H1 (cell line): ENCODE results near the gene RIN3. TPM values are rescaled to one million over a fixed set of nuclear protein-coding genes. Genes with fewer than 3 reads are reported as not detected.

Experiments used
- CTCF ChIA-PET: fragments of 300-600 bp; sonication (Branson Sonifier 250); formaldehyde crosslinking; loops from one replicate; lab custom pipeline; 2021; ENCODE audit not compliant: partially characterized antibody; lab: Charles Lee
- POLR2A ChIA-PET: fragments of 300-600 bp; sonication (Branson Sonifier 250); formaldehyde crosslinking; loops from one replicate; lab custom pipeline; 2021; ENCODE audit warnings: inconsistent platforms; ENCODE audit not compliant: partially characterized antibody; lab: Charles Lee
- DNase-seq, 2 experiments: peaks; one replicate each; pipeline versions ENCODE4 v3.0.0 to v3.0.0-alpha.2; 2010 to 2022; ENCODE audit warnings: low spot score in 2 of 2, low read depth in 1 of 2, mixed read lengths in 1 of 2
- FAIRE-seq: peaks from 2 replicates; lab custom pipeline; 2011; peaks lifted over from hg19 to GRCh38; lab: Jason Lieb, UNC
- H2AFZ ChIP-seq: 2 replicates; pipeline ENCODE4 v1.8.1; 2012; ENCODE audit warnings: low read length, inconsistent platforms
- H2AK5ac ChIP-seq: 2 replicates; pipeline ENCODE4 v1.6.1; 2013; ENCODE audit warnings: low read depth, low read length
- H2BK120ac ChIP-seq: replicated peaks from 2 replicates; pipeline ENCODE3; 2013; ENCODE audit warnings: low read depth, low read length, inconsistent platforms
- H2BK12ac ChIP-seq: 2 replicates; pipeline ENCODE4 v1.6.1; 2013; ENCODE audit warnings: low read depth, low read length
- H2BK15ac ChIP-seq: 2 replicates; pipeline ENCODE4 v1.6.1; 2013; ENCODE audit warnings: low read length
- H2BK20ac ChIP-seq: 2 replicates; pipeline ENCODE4 v1.6.1; 2013; ENCODE audit warnings: low read length
- H2BK5ac ChIP-seq: 2 replicates; pipeline ENCODE4 v1.6.1; 2013; ENCODE audit warnings: low read depth, low read length
- H3K14ac ChIP-seq: 2 replicates; pipeline ENCODE4 v1.6.1; 2013; ENCODE audit warnings: inconsistent platforms; ENCODE audit not compliant: insufficient read length
- H3K18ac ChIP-seq: 2 replicates; pipeline ENCODE4 v1.6.1; 2013; ENCODE audit warnings: low read length; ENCODE audit errors: extremely low read depth
- H3K23ac ChIP-seq: 2 replicates; pipeline ENCODE4 v1.6.1; 2013; ENCODE audit warnings: inconsistent platforms; ENCODE audit not compliant: insufficient read length
- H3K23me2 ChIP-seq: 2 replicates; pipeline ENCODE4 v1.6.1; 2013; ENCODE audit warnings: low read depth, low read length
- H3K27ac ChIP-seq: 2 replicates; pipeline ENCODE4 v1.6.1; 2011; ENCODE audit warnings: low read depth, low read length, inconsistent platforms
- H3K27me3 ChIP-seq, 4 experiments: replicated peaks in 1 of 4; 1 replicate in 1 of 4; 2 replicates in 3 of 4; pipeline versions ENCODE4 v1.6.1 to v1.8.1; 2011 to 2013; ENCODE audit warnings: low read length in 3 of 4, mild to moderate bottlenecking in 3 of 4, inconsistent platforms in 2 of 4, mixed read lengths in 2 of 4, moderate library complexity in 1 of 4; ENCODE audit not compliant: control insufficient read depth in 3 of 4, insufficient read depth in 3 of 4; ENCODE audit errors: extremely low read depth in 1 of 4
- H3K36me3 ChIP-seq, 4 experiments: 2 replicates each; pipeline versions ENCODE4 v1.6.1 to v1.8.1; 2011 to 2013; ENCODE audit warnings: mild to moderate bottlenecking in 4 of 4, low read length in 3 of 4, moderate library complexity in 2 of 4, control low read depth in 1 of 4, inconsistent platforms in 1 of 4; ENCODE audit not compliant: insufficient read depth in 4 of 4, control insufficient read depth in 2 of 4
- H3K4ac ChIP-seq: replicated peaks from 2 replicates; pipeline ENCODE3; 2013; ENCODE audit warnings: low read length, low read depth, mixed read lengths, inconsistent platforms; ENCODE audit not compliant: insufficient read length
- H3K4me1 ChIP-seq, 4 experiments: replicated peaks in 1 of 4; 1 replicate in 1 of 4; 2 replicates in 3 of 4; pipeline versions ENCODE4 v1.6.1 to v1.8.1; 2011 to 2013; ENCODE audit warnings: low read length in 3 of 4, inconsistent platforms in 2 of 4, mixed read lengths in 1 of 4; ENCODE audit not compliant: insufficient read depth in 4 of 4, control insufficient read depth in 3 of 4
- H3K4me2 ChIP-seq, 2 experiments: 2 replicates each; pipeline versions ENCODE4 v1.6.1 to v1.8.1; 2011 to 2013; ENCODE audit warnings: low read depth in 2 of 2, low read length in 2 of 2, control low read depth in 1 of 2, inconsistent platforms in 1 of 2, mild to moderate bottlenecking in 1 of 2; ENCODE audit not compliant: insufficient read depth in 1 of 2
- H3K4me3 ChIP-seq, 4 experiments: fragments of 200-600, 300-600 bp in 1 of 4; sonication (generic), shearing (Covaris generic), sonication (Bioruptor Twin) in 1 of 4; 2 replicates each; pipeline versions ENCODE4 v1.5.1 to v1.8.1; 2011 to 2016; ENCODE audit warnings: low read length in 4 of 4, low read depth in 3 of 4, control low read depth in 2 of 4, inconsistent platforms in 2 of 4, mild to moderate bottlenecking in 2 of 4, mixed read lengths in 1 of 4, moderate library complexity in 1 of 4; ENCODE audit not compliant: insufficient read depth in 2 of 4; ENCODE audit errors: extremely low read depth in 1 of 4
- H3K56ac ChIP-seq: replicated peaks from 2 replicates; pipeline ENCODE3; 2013; ENCODE audit warnings: low read depth, mild to moderate bottlenecking, mixed read lengths, low read length, inconsistent platforms; ENCODE audit not compliant: insufficient read length
- H3K79me1 ChIP-seq: 2 replicates; pipeline ENCODE4 v1.6.1; 2013; ENCODE audit warnings: low read depth, low read length, control low read depth
- H3K79me2 ChIP-seq, 2 experiments: 2 replicates each; pipeline versions ENCODE4 v1.6.1 to v1.8.1; 2012 to 2013; ENCODE audit warnings: low read length in 2 of 2, mild to moderate bottlenecking in 2 of 2, inconsistent platforms in 1 of 2; ENCODE audit not compliant: insufficient read depth in 2 of 2, control insufficient read depth in 1 of 2
- H3K9ac ChIP-seq, 4 experiments: replicated peaks in 1 of 4; 1 replicate in 1 of 4; 2 replicates in 3 of 4; pipeline versions ENCODE4 v1.6.1 to v1.8.1; 2011 to 2013; ENCODE audit warnings: low read depth in 3 of 4, low read length in 3 of 4, control low read depth in 2 of 4, mild to moderate bottlenecking in 2 of 4, moderate library complexity in 2 of 4, inconsistent platforms in 1 of 4; ENCODE audit errors: extremely low read depth in 1 of 4
- H3K9me3 ChIP-seq, 2 experiments: 2 replicates each; pipeline versions ENCODE4 v1.6.1 to v1.8.1; 2012 to 2013; ENCODE audit warnings: mild to moderate bottlenecking in 2 of 2, moderate library complexity in 2 of 2, control low read depth in 1 of 2, inconsistent platforms in 1 of 2, low read depth in 1 of 2, low read length in 1 of 2, mixed read lengths in 1 of 2; ENCODE audit not compliant: insufficient read depth in 2 of 2
- H4K20me1 ChIP-seq, 2 experiments: replicated peaks in 1 of 2; 2 replicates each; pipeline versions ENCODE3 to v1.8.1; 2011 to 2013; ENCODE audit warnings: inconsistent platforms in 2 of 2, low read length in 2 of 2, mild to moderate bottlenecking in 1 of 2; ENCODE audit not compliant: insufficient read depth in 2 of 2, control insufficient read depth in 1 of 2
- H4K5ac ChIP-seq: 2 replicates; pipeline ENCODE4 v1.6.1; 2013; ENCODE audit warnings: low read length, low read depth, mixed read lengths, inconsistent platforms; ENCODE audit not compliant: insufficient read length
- H4K8ac ChIP-seq: 2 replicates; pipeline ENCODE4 v1.8.0; 2013; ENCODE audit warnings: mild to moderate bottlenecking, moderate library complexity, low read length, inconsistent platforms; ENCODE audit not compliant: insufficient read depth; ENCODE audit errors: extremely low read depth
- H4K91ac ChIP-seq: replicated peaks from 2 replicates; pipeline ENCODE3; 2013; ENCODE audit warnings: low read length, mixed read lengths, inconsistent platforms; ENCODE audit not compliant: insufficient read length
- ATF2 ChIP-seq: IDR thresholded peaks from 2 replicates; pipeline ENCODE4 v1.6.1; 2012; ENCODE audit warnings: low read length, inconsistent platforms
- CBX8 ChIP-seq: fragments of 300-800, 300-1000 bp; sonication (generic); IDR thresholded peaks from 2 replicates; pipeline ENCODE4 v1.7.1; 2016; ENCODE audit warnings: low read depth, low read length, borderline replicate concordance
- CEBPB ChIP-seq: IDR thresholded peaks from 2 replicates; pipeline ENCODE4 v1.6.1; 2012; ENCODE audit warnings: low read depth, low read length
- GABPA ChIP-seq: IDR thresholded peaks from 2 replicates; pipeline ENCODE4 v1.6.1; 2011; ENCODE audit warnings: mild to moderate bottlenecking, low read length, moderate library complexity, borderline replicate concordance; ENCODE audit not compliant: insufficient read depth
- KDM5A ChIP-seq: fragments of 200-600 bp; IDR thresholded peaks from 2 replicates; pipeline ENCODE4 v1.7.1; 2012; ENCODE audit warnings: mild to moderate bottlenecking, low read length, inconsistent platforms, mixed read lengths
- MAX ChIP-seq: IDR thresholded peaks from 2 replicates; pipeline ENCODE4 v1.6.1; 2012; ENCODE audit warnings: inconsistent platforms
- SIN3A ChIP-seq, 2 experiments: IDR thresholded peaks in 1 of 2; conservative IDR thresholded peaks in 1 of 2; 2 replicates each; pipeline ENCODE4 v1.6.1; 2011 to 2012; ENCODE audit warnings: low read length in 2 of 2, improper control_type of control experiment in 1 of 2, low read depth in 1 of 2, mild to moderate bottlenecking in 1 of 2
- WGBS, 2 experiments: shearing (Covaris generic) in 1 of 2; methylation state at CpG; one replicate each; pipeline versions ENCODE4 v1.1.6 to v1.1.7; 2013 to 2015; ENCODE audit warnings: low lambda C conversion rate in 2 of 2, mixed read lengths in 2 of 2, inconsistent platforms in 1 of 2, low coverage in 1 of 2, missing lambda C conversion rate in 1 of 2; ENCODE audit not compliant: insufficient replicate concordance in 2 of 2, insufficient coverage in 1 of 2, insufficient read length in 1 of 2; ENCODE audit errors: extremely low coverage in 1 of 2, missing lambda C conversion rate in 1 of 2; 5-methylcytosine and 5-hydroxymethylcytosine counted together
- polyA plus RNA-seq, 7 experiments: library from polyadenylated mRNA; depleted of rRNA in 3 of 7; stranded (reverse) in 5 of 7; unstranded in 2 of 7; fragments of >200 nt in 5 of 7; fragments of 200-250 nt in 2 of 7; gene quantifications; 1 replicate in 5 of 7; 2 replicates in 1 of 7; 4 replicates in 1 of 7; pipeline versions ENCODE4 v1.2.1 to v1.2.3, GENCODE V29; 2011 to 2013; ENCODE audit warnings: missing spikeins in 2 of 7, mixed read lengths in 2 of 7
- total RNA-seq: library from RNA; stranded (reverse); fragmentation: NEBNext Ultra II Directional; extraction: Animal tissue kit (Norgen Biotek cat#: 25700); gene quantifications from 2 replicates; pipeline ENCODE4 v1.2.1, GENCODE V29; 2021

RIN3 gene
- total and polyA plus RNA-seq, 2 of the 8 experiments (the other 6 are each of a cell fraction or from before 2014, with no cell fraction given), result 0.59 to 1.5 TPM

- WGBS, 2 experiments, result 93% methylated on average over 1 of the region's 1 CpG; no CpG with 5 or more reads in 1 of the 2 experiments
- POLR2A ChIA-PET, result no interaction called here
- FAIRE-seq, result no peak
Observed at GRCh38 chr14:92481811-92482555, 31.6 kb upstream of the RIN3 start.

More at GRCh38 chr14:92481811-92482555, 31.6 kb upstream of the RIN3 start:
- Histone ChIP-seq H3K9me3 (no peaks in the 10 kb centered on the region), H3K4me1 (no peaks in the 10 kb centered on the region), H3K4me2 (no peak overlapping the region), H4K5ac (no peak overlapping the region), H2BK15ac (no peak overlapping the region), H2BK20ac (no peak overlapping the region), H3K79me2 (no peaks in the 10 kb centered on the region), H3K56ac (no peak overlapping the region), H2AK5ac (no peak overlapping the region), H4K20me1 (no peaks in the 10 kb centered on the region), H3K4ac (no peak overlapping the region), H3K27ac (no peak overlapping the region), H3K27me3 (0 out of 7 replicates have a peak, but pooled peaks cover 0 to 2% (median 0%) of the 10 kb centered on the region in 4 experiments), H4K8ac (no peak overlapping the region), H2AFZ (no peak overlapping the region), H2BK5ac (no peak overlapping the region), H3K18ac (no peak overlapping the region), H3K79me1 (no peaks in the 10 kb centered on the region), H4K91ac (no peak overlapping the region), H3K36me3 (no peaks in the 10 kb centered on the region), H2BK12ac (no peak overlapping the region), H3K23me2 (no peaks in the 10 kb centered on the region), H3K23ac (no peak overlapping the region), H3K9ac (no peak overlapping the region), H2BK120ac (no peak overlapping the region), H3K4me3 (no peak overlapping the region), H3K14ac (no peak overlapping the region)
- CTCF ChIA-PET, result interaction anchor here (0.7 to 1.7 kb wide), 9 partner anchors 8 to 130 kb away, joined by 3 to 11 read pairs (median 3); no protein-coding TSS in a partner anchor
- peak in 1 of 2 experiments; percentile 29 for DNase-seq
- TF ChIP-seq CBX8, result no peak
- TF ChIP-seq KDM5A, result no peak
- no peak for TF ChIP-seq ATF2
- TF ChIP-seq MAX, result no peak
- no peak for TF ChIP-seq SIN3A (conservative IDR thresholded peaks at IDR 0.05 in 1 of 2, IDR thresholded peaks at IDR 0.05 in 1 of 2; ENCODE audit: low read depth in 1 of 2, low read length in 2 of 2)
- no peak for TF ChIP-seq CEBPB
- TF ChIP-seq GABPA, result no peak
